Breast epithelium (tissue), 3 donors: ENCODE measurements around the gene IGF1R.

Source experiments
- CTCF ChIP-seq, 3 donors: fragments of 450-650 bp; IDR thresholded peaks; one replicate each; pipeline ENCODE4 v1.5.1; 2016 to 2017; ENCODE audit warnings: antibody characterized with exemption in 3 of 3, mild to moderate bottlenecking in 3 of 3, moderate library complexity in 3 of 3
- POLR2A ChIP-seq: fragments of 450-650 bp; IDR thresholded peaks from one replicate; pipeline ENCODE4 v1.6.1; 2016; ENCODE audit warnings: antibody characterized with exemption, mild to moderate bottlenecking, moderate library complexity

- TF ChIP-seq CTCF (IDR thresholded peaks at IDR 0.05) (no peak), POLR2A (no peak)
These were observed 80.4 kb downstream of the IGF1R start for GRCh38 chr15:98728811-98729160.
